ENCODE results near the gene CAMK1D.

DNA sequence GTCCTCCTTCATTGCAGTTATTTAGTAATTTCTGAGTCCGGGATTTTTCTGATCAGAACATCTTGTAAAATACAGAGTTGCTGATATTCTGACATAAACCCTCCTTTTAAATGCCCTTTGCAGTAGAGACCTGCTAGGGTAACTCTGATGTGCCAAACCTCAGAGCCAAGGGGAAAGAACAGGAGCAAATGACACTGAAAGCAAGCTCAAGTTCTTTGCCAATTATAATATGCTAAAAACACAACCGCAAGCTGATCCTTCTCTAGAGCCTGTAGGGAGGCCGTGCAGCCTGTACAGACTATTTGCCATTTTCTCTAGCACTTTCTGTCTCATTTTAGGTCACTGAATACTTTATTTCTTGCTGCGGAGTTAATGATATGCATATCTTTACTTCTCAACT lies 240.4 kb downstream of the CAMK1D start:
- TF ChIP-seq, protein P1, sequence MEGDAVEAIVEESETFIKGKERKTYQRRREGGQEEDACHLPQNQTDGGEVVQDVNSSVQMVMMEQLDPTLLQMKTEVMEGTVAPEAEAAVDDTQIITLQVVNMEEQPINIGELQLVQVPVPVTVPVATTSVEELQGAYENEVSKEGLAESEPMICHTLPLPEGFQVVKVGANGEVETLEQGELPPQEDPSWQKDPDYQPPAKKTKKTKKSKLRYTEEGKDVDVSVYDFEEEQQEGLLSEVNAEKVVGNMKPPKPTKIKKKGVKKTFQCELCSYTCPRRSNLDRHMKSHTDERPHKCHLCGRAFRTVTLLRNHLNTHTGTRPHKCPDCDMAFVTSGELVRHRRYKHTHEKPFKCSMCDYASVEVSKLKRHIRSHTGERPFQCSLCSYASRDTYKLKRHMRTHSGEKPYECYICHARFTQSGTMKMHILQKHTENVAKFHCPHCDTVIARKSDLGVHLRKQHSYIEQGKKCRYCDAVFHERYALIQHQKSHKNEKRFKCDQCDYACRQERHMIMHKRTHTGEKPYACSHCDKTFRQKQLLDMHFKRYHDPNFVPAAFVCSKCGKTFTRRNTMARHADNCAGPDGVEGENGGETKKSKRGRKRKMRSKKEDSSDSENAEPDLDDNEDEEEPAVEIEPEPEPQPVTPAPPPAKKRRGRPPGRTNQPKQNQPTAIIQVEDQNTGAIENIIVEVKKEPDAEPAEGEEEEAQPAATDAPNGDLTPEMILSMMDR (IDR thresholded peaks at IDR 0.05; ENCODE audit: low read depth, low read length): no peak
- no peak for TF ChIP-seq POLR2A (IDR thresholded peaks at IDR 0.05; ENCODE audit: extremely low read depth, insufficient read length)

Data from NB4 (cell line).